ENCODE results near the gene ODF2.
A peak's percentile ranks its signal among the peaks of the same experiment; 100 is the strongest.
"Not testable (repeated sequence)": the region's sequence is repeated elsewhere in the genome, so short reads cannot be mapped to it uniquely, and the experiment has no call there.

Gene ODF2

GRCh38 chr9:128435611-128436010 is 20.2 kb upstream of the ODF2 start:
- H3K27me3 Mint-ChIP-seq = no peaks in the 10 kb centered on the region
- H3K9me3 Mint-ChIP-seq = no peaks in the 10 kb centered on the region
- intact Hi-C loops (cut with micrococcal nuclease) = no loop called here
- no peak overlapping the region for H3K4me3 Mint-ChIP-seq
- no peaks in the 10 kb centered on the region for H3K36me3 Mint-ChIP-seq (ENCODE audit: low read depth)
- peaks cover 9% of the 10 kb centered on the region for H3K4me1 Mint-ChIP-seq (ENCODE audit: low read depth)
- H3K27ac Mint-ChIP-seq = no peak overlapping the region

- no peaks in the 10 kb centered on the region for H3K9me3 Mint-ChIP-seq
- H3K27ac Mint-ChIP-seq = no peak overlapping the region
- H3K27me3 Mint-ChIP-seq = no peaks in the 10 kb centered on the region
These were observed 17.3 kb upstream of the ODF2 start for GRCh38 chr9:128438343-128439109.

DNA sequence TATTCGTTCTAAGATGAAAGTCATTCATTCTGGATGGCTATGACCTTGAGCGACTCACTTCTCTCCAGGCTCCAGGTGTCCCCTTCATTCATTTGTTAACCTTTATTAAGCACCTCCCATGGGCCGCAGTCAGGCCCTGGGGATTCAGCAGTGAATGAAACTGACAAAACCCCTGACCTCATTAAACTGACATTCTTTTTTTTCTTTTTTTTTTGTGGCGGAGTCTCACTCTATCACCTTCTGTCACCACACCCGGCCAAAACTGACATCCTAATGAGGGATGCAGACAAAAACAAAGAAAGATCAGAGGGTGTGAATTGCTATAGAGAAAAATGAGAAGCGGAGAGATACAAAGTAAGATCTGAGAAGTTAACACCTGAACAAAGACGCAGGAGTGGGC is 16.5 kb upstream of the ODF2 start:
- Mint-ChIP-seq H3K9me3 (no peaks in the 10 kb centered on the region), H3K27ac (no peak overlapping the region), H3K4me3 (no peak overlapping the region), H3K4me1 (ENCODE audit: low read depth) (peaks cover 9% of the 10 kb centered on the region), H3K36me3 (ENCODE audit: low read depth) (no peaks in the 10 kb centered on the region), H3K27me3 (no peaks in the 10 kb centered on the region)
- intact Hi-C loops (cut with micrococcal nuclease) = no loop called here

More at GRCh38 chr9:128438343-128439109, 17.3 kb upstream of the ODF2 start:
- Mint-ChIP-seq H3K36me3 (ENCODE audit: low read depth) (no peaks in the 10 kb centered on the region), H3K4me1 (ENCODE audit: low read depth) (peaks cover 9% of the 10 kb centered on the region), H3K4me3 (no peak overlapping the region)
- intact Hi-C loops (cut with micrococcal nuclease) = no loop called here

DNA sequence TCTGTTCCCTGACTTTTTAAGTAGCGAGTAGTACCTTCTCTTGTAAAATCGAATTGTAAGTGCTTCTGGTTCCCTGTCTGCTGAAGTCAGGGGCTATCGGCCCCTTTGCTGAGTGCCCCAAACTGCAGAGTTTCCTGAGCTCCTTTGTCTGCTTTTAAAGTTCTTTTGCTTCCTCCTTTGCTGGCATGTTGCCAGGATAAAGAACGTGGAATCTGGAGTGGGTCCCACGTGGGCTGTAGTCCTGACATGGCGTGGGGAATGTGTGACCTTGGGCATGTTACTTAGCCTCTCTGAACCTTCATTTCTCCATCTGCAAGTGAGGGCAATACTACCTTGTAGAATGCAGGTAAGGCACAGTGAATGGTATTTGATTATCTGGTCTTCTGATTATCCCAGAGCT is 13.7 kb upstream of the ODF2 start:
- H3K36me3 Mint-ChIP-seq (ENCODE audit: low read depth) = no peaks in the 10 kb centered on the region
- intact Hi-C loops (cut with micrococcal nuclease) = no loop called here
- H3K27me3 Mint-ChIP-seq = peaks cover 3% of the 10 kb centered on the region
- no peaks in the 10 kb centered on the region for H3K9me3 Mint-ChIP-seq
- no peak overlapping the region for H3K4me3 Mint-ChIP-seq
- no peak overlapping the region for H3K27ac Mint-ChIP-seq
- H3K4me1 Mint-ChIP-seq (ENCODE audit: low read depth) = peaks cover 9% of the 10 kb centered on the region

GRCh38 chr9:128446505-128446904 is 9.3 kb upstream of the ODF2 start:
- H3K4me1 Mint-ChIP-seq (ENCODE audit: low read depth); H3K27me3 Mint-ChIP-seq; H3K36me3 Mint-ChIP-seq (ENCODE audit: low read depth); H3K4me3 Mint-ChIP-seq; H3K9me3 Mint-ChIP-seq; intact Hi-C loops (cut with micrococcal nuclease); H3K27ac Mint-ChIP-seq: not testable (repeated sequence)

DNA sequence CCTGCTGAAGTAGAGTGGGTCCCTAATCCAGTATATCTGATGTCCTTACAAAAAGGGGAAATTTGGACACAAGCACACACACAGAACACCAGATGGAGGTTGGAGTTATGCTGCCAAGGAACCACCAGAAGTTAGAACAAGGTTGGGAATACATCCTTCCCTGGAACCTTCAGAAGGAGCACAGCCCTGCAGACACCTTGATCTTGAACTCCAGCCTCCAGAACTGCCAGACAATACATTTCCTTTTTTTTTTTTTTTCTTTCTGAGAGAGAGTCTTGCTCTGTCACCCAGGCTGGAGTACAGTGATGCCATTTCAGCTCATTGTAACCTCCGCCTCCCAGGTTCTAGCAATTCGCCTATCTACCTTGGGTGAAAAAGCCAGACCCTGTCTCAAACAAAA is 7.1 kb upstream of the ODF2 start:
- intact Hi-C loops (cut with micrococcal nuclease) = no loop called here
- H3K4me3 Mint-ChIP-seq = no peak overlapping the region
- peaks cover 14% of the 10 kb centered on the region for H3K27me3 Mint-ChIP-seq
- H3K4me1 Mint-ChIP-seq (ENCODE audit: low read depth) = no peaks in the 10 kb centered on the region
- no peaks in the 10 kb centered on the region for H3K9me3 Mint-ChIP-seq
- H3K27ac Mint-ChIP-seq = no peak overlapping the region
- no peaks in the 10 kb centered on the region for H3K36me3 Mint-ChIP-seq (ENCODE audit: low read depth)

DNA sequence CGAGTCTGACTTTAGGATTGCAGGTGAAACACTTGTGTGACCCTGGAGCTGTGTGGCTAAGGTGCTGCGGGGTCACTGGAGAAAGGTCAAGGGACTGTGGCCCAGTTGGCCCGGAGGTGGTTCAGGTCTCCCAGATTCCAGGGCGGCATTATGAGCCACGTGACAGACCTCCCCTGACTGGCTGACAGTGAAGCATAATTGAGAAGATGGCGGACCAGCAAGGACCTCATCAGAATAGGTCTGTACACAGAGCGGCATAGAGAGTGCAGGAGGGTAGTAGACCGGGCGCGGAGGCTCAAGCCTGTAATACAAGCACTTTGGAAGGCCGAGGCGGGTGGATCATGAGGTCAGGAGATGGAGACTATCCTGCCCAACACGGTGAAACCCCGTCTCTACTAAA is 815 bp upstream of the ODF2 start:
- Mint-ChIP-seq H3K4me3 (peak overlapping the region; percentile 94), H3K36me3 (ENCODE audit: low read depth) (peaks cover 16% of the 10 kb centered on the region), H3K9me3 (no peaks in the 10 kb centered on the region), H3K27me3 (peaks cover 16% of the 10 kb centered on the region), H3K4me1 (ENCODE audit: low read depth) (peaks cover 20% of the 10 kb centered on the region), H3K27ac (peak overlapping the region; percentile 67)
- intact Hi-C loops (cut with micrococcal nuclease) = no loop called here

- peak overlapping the region; percentile 86 for H3K27ac Mint-ChIP-seq
These were observed 831 bp downstream of the ODF2 start for GRCh38 chr9:128456613-128457061.

GRCh38 chr9:128457207-128457606 is 1.4 kb downstream of the ODF2 start:
- intact Hi-C loops (cut with micrococcal nuclease) = no loop called here
- Mint-ChIP-seq H3K9me3 (no peaks in the 10 kb centered on the region), H3K27ac (peak overlapping the region; percentile 86)

More at GRCh38 chr9:128456613-128457061, 831 bp downstream of the ODF2 start:
- H3K36me3 Mint-ChIP-seq (ENCODE audit: low read depth) = peaks cover 32% of the 10 kb centered on the region
- no peaks in the 10 kb centered on the region for H3K9me3 Mint-ChIP-seq
- intact Hi-C loops (cut with micrococcal nuclease) = no loop called here
- peak overlapping the region; percentile 94 for H3K4me3 Mint-ChIP-seq
- H3K27me3 Mint-ChIP-seq = peaks cover 12% of the 10 kb centered on the region
- peaks cover 20% of the 10 kb centered on the region for H3K4me1 Mint-ChIP-seq (ENCODE audit: low read depth)

DNA sequence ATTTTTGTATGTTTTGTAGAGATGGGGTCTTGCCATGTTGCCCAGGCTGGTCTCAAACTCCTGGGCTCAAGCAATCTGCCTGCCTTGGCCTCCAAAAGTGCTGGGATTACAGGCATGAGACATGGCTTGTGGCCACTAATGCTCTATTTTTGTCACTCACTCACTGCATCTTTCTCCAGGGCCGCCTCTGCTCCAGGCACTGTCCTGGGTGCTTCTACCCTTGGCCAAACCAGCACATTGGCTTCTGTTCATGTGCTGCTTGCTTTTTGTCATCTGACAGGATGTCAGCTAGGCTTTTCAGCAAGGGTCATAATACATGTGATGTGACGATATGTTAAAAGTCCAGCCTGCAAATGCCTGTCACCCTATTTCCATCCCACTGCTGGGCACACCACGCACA is 3.2 kb downstream of the ODF2 start:
- no peak overlapping the region for H3K27ac Mint-ChIP-seq
- intact Hi-C loops (cut with micrococcal nuclease) = no loop called here
- no peak overlapping the region for H3K4me3 Mint-ChIP-seq
- H3K36me3 Mint-ChIP-seq (ENCODE audit: low read depth) = peaks cover 55% of the 10 kb centered on the region
- no peaks in the 10 kb centered on the region for H3K9me3 Mint-ChIP-seq
- peaks cover 6% of the 10 kb centered on the region for H3K27me3 Mint-ChIP-seq
- H3K4me1 Mint-ChIP-seq (ENCODE audit: low read depth) = peaks cover 20% of the 10 kb centered on the region

More at GRCh38 chr9:128457207-128457606, 1.4 kb downstream of the ODF2 start:
- H3K4me1 Mint-ChIP-seq (ENCODE audit: low read depth) = peaks cover 20% of the 10 kb centered on the region
- H3K27me3 Mint-ChIP-seq = peaks cover 10% of the 10 kb centered on the region
- H3K36me3 Mint-ChIP-seq (ENCODE audit: low read depth) = peaks cover 37% of the 10 kb centered on the region
- H3K4me3 Mint-ChIP-seq = peak overlapping the region; percentile 94

DNA sequence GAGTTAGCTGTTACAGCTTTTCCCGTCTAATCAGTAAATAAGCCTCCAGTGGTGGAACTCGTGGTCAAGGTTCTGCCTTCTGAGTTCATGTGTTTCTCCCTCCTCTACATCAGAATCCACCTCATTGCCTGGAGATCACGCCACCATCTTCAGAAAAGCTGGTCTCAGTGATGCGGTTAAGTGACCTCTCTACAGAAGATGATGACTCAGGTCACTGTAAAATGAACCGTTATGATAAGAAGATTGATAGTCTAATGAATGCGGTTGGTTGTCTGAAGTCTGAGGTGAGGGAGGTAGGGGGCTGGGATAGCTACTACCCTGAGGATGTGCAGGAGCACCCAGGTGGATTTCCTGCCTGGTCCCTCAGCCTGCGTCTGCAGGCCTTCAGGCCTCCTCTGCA is 13.3 kb downstream of the ODF2 start:
- no peaks in the 10 kb centered on the region for H3K9me3 Mint-ChIP-seq
- H3K36me3 Mint-ChIP-seq (ENCODE audit: low read depth) = peaks cover 67% of the 10 kb centered on the region
- no peak overlapping the region for H3K4me3 Mint-ChIP-seq
- H3K4me1 Mint-ChIP-seq (ENCODE audit: low read depth) = peaks cover 14% of the 10 kb centered on the region
- H3K27ac Mint-ChIP-seq = no peak overlapping the region
- no peaks in the 10 kb centered on the region for H3K27me3 Mint-ChIP-seq
- intact Hi-C loops (cut with micrococcal nuclease) = no loop called here

DNA sequence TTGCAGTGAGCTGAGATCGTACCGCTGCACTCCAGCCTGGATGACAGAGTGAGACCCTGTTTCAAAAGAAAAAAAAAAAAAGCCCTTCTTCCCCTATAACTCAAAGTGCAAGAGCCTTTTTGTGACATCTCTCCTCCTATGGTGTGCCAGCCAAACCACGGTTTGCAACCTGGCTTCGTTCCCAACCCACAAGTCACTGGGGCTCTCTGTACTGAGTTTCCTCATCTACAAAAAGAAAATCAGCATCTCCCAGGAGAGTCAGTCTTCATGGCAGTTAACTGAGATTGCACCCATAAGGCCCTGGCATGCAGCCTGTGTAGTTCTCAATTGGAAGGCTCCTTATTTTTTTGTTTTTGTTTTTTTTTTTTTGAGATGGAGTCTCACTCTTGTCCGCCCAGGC is 14.8 kb downstream of the ODF2 start:
- Mint-ChIP-seq H3K36me3 (ENCODE audit: low read depth) (peaks cover 73% of the 10 kb centered on the region), H3K4me3 (no peak overlapping the region), H3K9me3 (no peaks in the 10 kb centered on the region), H3K4me1 (ENCODE audit: low read depth) (peaks cover 14% of the 10 kb centered on the region), H3K27ac (no peak overlapping the region), H3K27me3 (no peaks in the 10 kb centered on the region)
- intact Hi-C loops (cut with micrococcal nuclease) = no loop called here

DNA sequence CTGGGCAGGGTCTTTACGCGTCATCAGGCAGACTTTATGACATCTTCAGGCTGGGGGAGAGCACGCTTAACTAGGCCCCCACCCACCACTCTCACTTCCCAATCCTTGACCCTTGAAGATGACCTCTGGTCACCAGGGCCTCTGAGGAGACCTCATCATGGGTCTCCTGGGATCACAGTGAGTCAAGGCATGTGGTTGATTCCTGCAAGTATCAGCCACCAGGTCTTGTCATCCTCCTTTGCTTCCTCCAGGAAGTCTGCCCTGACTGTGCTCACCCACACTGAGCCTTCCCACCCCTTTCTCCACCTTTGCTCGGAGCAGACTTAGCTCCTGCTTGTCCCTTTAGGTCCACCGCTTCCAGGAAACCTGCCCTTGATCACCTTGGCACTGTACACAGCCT is 17.3 kb downstream of the ODF2 start:
- H3K36me3 Mint-ChIP-seq (ENCODE audit: low read depth) = peaks cover 79% of the 10 kb centered on the region
- H3K9me3 Mint-ChIP-seq = no peaks in the 10 kb centered on the region
- H3K4me3 Mint-ChIP-seq = no peak overlapping the region
- H3K4me1 Mint-ChIP-seq (ENCODE audit: low read depth) = peaks cover 14% of the 10 kb centered on the region
- H3K27ac Mint-ChIP-seq = peak overlapping the region; percentile 35
- H3K27me3 Mint-ChIP-seq = no peaks in the 10 kb centered on the region
- intact Hi-C loops (cut with micrococcal nuclease) = no loop called here

- Mint-ChIP-seq H3K4me1 (ENCODE audit: low read depth) (peaks cover 14% of the 10 kb centered on the region), H3K27ac (no peak overlapping the region), H3K27me3 (no peaks in the 10 kb centered on the region), H3K9me3 (no peaks in the 10 kb centered on the region), H3K4me3 (no peak overlapping the region), H3K36me3 (ENCODE audit: low read depth) (peaks cover 79% of the 10 kb centered on the region)
- intact Hi-C loops (cut with micrococcal nuclease) = no loop called here
These were observed 20.1 kb downstream of the ODF2 start for GRCh38 chr9:128475867-128476266.

GRCh38 chr9:128479262-128479661 is 23.5 kb downstream of the ODF2 start:
- H3K4me3 Mint-ChIP-seq = no peak overlapping the region
- peaks cover 80% of the 10 kb centered on the region for H3K36me3 Mint-ChIP-seq (ENCODE audit: low read depth)
- H3K27ac Mint-ChIP-seq = no peak overlapping the region
- intact Hi-C loops (cut with micrococcal nuclease) = no loop called here
- no peaks in the 10 kb centered on the region for H3K27me3 Mint-ChIP-seq
- H3K4me1 Mint-ChIP-seq (ENCODE audit: low read depth) = no peaks in the 10 kb centered on the region
- H3K9me3 Mint-ChIP-seq = no peaks in the 10 kb centered on the region
